ENCODE results near the gene PPIF. TPM values are rescaled to one million over a fixed set of nuclear protein-coding genes. Genes with fewer than 3 reads are reported as not detected.
A peak's percentile ranks its signal among the peaks of the same experiment; 100 is the strongest.
"Not testable (repeated sequence)": the region's sequence is repeated elsewhere in the genome, so short reads cannot be mapped to it uniquely, and the experiment has no call there.

The PPIF gene
- total RNA-seq, 2 donors from 2014 or later, result 102 to 104 TPM

DNA sequence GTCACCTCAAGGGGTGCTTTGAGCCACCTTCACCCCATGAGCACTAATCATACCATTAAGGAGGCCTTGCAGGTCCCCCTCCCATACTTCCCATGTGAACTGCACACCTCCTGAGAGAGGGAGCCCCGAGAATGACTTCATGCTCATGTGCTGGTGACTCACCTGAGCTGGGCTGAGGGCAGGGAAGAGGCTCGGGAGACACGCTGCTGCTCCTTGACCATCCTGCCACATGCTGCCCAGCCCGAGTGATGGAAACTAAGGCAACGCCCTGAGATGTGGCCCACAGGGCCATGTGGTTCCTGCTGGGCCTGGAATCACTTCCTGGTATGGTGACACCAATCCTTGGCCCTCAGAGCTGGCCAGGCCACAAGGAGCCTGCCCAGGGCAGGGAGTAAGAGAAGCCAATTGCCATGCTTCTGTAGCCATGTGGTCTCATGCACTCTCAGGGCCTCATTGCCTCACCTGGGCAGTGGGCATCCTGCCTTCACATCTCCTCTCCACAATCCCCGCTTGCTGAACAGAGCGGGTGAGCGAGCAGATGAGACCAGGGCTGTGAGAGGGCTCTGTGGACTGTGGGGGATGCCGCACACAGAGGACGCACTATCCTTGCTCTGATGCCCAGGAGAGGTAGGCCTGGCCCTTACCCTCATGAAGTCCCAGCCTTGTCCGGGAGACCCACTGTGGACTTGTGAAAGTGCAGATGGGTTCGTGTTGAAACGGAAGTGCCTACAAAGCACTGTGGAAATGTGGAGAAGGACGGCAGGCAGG lies 18.3 kb upstream of the PPIF start:
- H3K9me3 Mint-ChIP-seq, result peaks cover 0 to 2% of the 10 kb centered on the region in 2 donors
- DNase-seq (no peak), ATAC-seq (replicated peaks in 1 of 2) (no peak)
- H3K4me1 Mint-ChIP-seq (ENCODE audit: low read depth), result peaks cover 48% of the 10 kb centered on the region
- no peak overlapping the region for H3K4me3 Mint-ChIP-seq
- H3K27me3 Mint-ChIP-seq (ENCODE audit: low read depth), result no peaks in the 10 kb centered on the region
- peaks cover 1 to 2% of the 10 kb centered on the region in 2 donors for H3K36me3 Mint-ChIP-seq (ENCODE audit: insufficient read depth in 2 of 2)
- no peak overlapping the region for H3K27ac Mint-ChIP-seq

DNA sequence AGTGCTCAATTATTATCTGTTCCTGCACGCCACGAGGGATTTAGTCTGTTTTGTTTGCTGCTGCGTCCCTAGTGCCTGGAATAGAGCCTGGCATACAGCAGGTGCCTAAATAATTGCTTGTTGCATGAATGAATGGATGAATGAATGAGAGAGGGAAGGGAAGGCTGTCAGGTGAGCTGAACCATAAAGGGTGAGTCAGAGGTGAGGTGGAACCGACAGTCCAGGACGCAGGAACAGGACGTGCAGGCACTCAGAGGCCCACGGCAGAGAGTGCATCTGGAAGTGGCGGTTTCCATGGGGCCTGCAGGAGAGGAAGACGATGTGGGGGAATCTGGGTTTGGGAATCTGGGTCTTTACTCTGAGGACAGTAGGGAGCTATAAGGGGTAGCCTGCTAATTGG lies 17.7 kb upstream of the PPIF start:
- Mint-ChIP-seq H3K9me3 (peaks cover 0 to 4% of the 10 kb centered on the region in 2 donors), H3K27me3 (ENCODE audit: low read depth) (no peaks in the 10 kb centered on the region), H3K4me1 (ENCODE audit: low read depth) (peaks cover 48% of the 10 kb centered on the region), H3K4me3 (no peak overlapping the region), H3K36me3 (ENCODE audit: insufficient read depth in 2 of 2) (peaks cover 2 to 3% of the 10 kb centered on the region in 2 donors), H3K27ac (no peak overlapping the region)
- ATAC-seq (replicated peaks in 1 of 2) (no peak), DNase-seq (no peak)

DNA sequence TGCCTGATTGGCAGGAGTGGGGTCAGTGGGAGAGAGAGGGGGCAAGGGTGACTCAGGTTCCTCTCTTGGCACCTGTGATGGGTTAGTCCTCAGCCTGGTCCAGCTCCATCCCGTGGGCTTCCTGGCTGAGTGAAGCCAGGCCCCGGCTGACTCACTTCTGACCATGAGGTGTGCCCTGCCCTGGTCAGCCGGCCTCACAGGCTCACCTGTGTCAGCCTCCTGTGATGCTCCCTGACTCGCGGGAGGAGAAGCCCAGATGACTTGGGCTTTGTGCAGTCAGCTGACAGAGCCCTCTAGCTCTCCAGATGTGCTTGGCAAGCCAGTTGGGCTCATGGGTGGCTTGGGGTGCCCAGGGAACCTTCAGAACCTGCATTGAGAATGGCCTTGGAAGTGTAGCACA lies 16.0 kb upstream of the PPIF start:
- peaks cover 2 to 3% of the 10 kb centered on the region in 2 donors for H3K36me3 Mint-ChIP-seq (ENCODE audit: insufficient read depth in 2 of 2)
- peak in 1 of 2 donors; percentile 29 for DNase-seq
- H3K4me3 Mint-ChIP-seq, result peak overlapping the region; percentile 19 to 67
- peak; percentile 26 to 31 for ATAC-seq (replicated peaks in 1 of 2)
- H3K4me1 Mint-ChIP-seq (ENCODE audit: low read depth), result peaks cover 56% of the 10 kb centered on the region
- H3K27ac Mint-ChIP-seq, result no peak overlapping the region
- H3K9me3 Mint-ChIP-seq, result peaks cover 0 to 4% of the 10 kb centered on the region in 2 donors
- H3K27me3 Mint-ChIP-seq (ENCODE audit: low read depth), result no peaks in the 10 kb centered on the region

DNA sequence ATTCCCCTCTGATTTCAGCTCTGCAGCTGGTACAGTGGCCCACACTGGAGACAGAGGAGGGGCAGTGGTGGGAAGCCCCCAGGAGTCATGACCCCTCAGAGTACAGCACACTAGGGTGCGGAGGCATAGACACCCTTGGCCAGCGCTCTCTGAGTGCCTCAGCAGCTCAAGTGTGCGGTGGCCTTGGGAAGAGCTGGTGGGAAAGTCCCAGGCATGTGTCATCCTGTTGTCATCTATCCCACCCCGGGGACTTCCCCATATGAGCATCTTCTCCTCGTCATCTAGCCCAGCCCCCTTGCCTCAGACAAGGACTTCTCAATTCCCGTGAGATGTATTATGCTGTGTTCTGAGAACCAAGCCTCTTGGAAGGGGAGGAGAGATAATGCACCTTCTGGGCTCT lies 15.6 kb upstream of the PPIF start:
- DNase-seq, result peak; percentile 87 to 92
- H3K4me3 Mint-ChIP-seq, result peak overlapping the region; percentile 19 to 67
- peak; percentile 98 for ATAC-seq (replicated peaks in 1 of 2)
- peaks cover 0 to 4% of the 10 kb centered on the region in 2 donors for H3K9me3 Mint-ChIP-seq
- no peaks in the 10 kb centered on the region for H3K27me3 Mint-ChIP-seq (ENCODE audit: low read depth)
- H3K27ac Mint-ChIP-seq, result peak overlapping the region; percentile 80
- H3K36me3 Mint-ChIP-seq (ENCODE audit: insufficient read depth in 2 of 2), result peaks cover 2 to 3% of the 10 kb centered on the region in 2 donors
- peaks cover 56% of the 10 kb centered on the region for H3K4me1 Mint-ChIP-seq (ENCODE audit: low read depth)

DNA sequence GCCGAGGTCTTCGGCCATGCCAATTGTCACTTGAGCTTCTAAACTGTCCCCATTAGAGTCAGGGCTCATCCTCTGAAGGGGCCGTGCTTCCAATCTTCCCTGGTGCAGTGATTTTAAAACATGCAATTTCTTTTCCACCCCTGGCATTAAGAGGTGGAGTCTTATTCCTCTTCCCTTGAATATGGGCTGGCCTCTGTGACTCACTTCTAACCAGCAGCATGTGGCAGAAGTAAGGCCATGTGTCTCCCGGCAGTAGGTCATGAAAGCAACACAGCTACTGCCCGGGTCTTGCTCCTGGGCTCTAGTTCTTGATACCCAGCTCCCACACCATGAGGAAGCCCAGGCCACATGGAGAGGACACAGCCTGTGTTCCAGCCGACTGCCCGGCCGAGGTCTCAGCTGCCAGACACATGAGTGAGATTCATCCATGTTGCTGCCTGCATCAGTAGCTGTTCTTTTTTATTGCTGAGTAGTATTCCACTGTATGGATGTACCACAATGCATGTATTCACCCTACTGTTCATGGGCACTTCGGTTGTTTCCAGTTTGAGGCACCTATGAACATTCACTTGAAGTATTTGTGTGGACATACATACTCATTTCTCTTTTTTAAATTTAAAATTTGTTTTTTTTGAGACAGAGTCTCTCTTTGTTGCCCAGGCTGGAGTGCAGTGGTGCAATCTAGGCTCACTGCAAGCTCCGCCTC lies 14.5 kb upstream of the PPIF start:
- H3K4me3 Mint-ChIP-seq; H3K27ac Mint-ChIP-seq; H3K9me3 Mint-ChIP-seq; H3K36me3 Mint-ChIP-seq (ENCODE audit: insufficient read depth in 2 of 2); DNase-seq; ATAC-seq (replicated peaks in 1 of 2); H3K27me3 Mint-ChIP-seq (ENCODE audit: low read depth): not testable (repeated sequence)
- H3K4me1 Mint-ChIP-seq (ENCODE audit: low read depth), result peaks cover 56% of the 10 kb centered on the region

DNA sequence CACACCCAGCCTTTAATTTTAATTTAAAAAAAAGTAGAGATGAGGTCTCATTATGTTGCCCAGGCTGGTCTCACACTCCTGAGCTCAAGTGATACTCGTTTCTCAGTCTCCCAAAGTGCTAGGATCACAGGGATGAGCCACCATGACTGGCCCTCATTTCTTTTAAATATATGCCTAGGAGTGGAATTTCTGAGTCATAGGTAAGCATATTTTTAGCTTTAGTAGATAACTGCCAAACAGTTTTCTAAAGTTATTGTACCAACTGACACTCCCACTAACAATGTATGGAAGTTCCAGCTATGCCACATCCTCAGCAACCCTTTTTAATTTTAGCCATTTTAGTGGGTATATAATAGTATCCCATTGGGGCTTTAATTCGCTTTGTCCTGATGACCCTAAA lies 13.8 kb upstream of the PPIF start:
- Mint-ChIP-seq H3K9me3 (peaks cover 2 to 6% of the 10 kb centered on the region in 2 donors), H3K4me1 (ENCODE audit: low read depth) (peaks cover 56% of the 10 kb centered on the region), H3K36me3 (ENCODE audit: insufficient read depth in 2 of 2) (peaks cover 2 to 7% of the 10 kb centered on the region in 2 donors), H3K27me3 (ENCODE audit: low read depth) (no peaks in the 10 kb centered on the region), H3K27ac (peak overlapping the region; percentile 76), H3K4me3 (peak overlapping the region in 1 of 2 donors; percentile 37)
- DNase-seq (no peak), ATAC-seq (replicated peaks in 1 of 2) (no peak)

DNA sequence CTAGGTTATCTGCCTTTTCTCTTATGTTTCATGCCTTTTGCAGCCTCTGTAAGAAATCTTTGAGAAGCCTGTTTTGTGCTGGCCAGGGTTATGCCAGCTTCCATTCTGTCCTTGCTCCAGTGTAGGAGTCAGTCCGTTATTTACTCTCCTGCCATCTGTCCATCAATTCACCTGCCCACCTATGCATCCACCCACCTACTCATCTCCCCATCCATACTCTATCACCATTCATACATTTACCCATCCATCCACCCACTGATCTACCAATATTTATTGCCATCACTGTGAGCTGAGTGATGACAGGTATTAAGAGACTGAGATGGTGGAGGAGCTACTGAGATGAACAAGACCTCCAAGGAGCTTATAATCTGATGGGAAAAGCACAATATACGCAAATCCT lies 12.7 kb upstream of the PPIF start:
- Mint-ChIP-seq H3K4me3 (no peak overlapping the region), H3K9me3 (peaks cover 2 to 6% of the 10 kb centered on the region in 2 donors), H3K36me3 (ENCODE audit: insufficient read depth in 2 of 2) (peaks cover 2 to 7% of the 10 kb centered on the region in 2 donors), H3K27me3 (ENCODE audit: low read depth) (no peaks in the 10 kb centered on the region), H3K4me1 (ENCODE audit: low read depth) (peaks cover 54% of the 10 kb centered on the region), H3K27ac (no peak overlapping the region)
- ATAC-seq (replicated peaks in 1 of 2) (no peak), DNase-seq (no peak)

DNA sequence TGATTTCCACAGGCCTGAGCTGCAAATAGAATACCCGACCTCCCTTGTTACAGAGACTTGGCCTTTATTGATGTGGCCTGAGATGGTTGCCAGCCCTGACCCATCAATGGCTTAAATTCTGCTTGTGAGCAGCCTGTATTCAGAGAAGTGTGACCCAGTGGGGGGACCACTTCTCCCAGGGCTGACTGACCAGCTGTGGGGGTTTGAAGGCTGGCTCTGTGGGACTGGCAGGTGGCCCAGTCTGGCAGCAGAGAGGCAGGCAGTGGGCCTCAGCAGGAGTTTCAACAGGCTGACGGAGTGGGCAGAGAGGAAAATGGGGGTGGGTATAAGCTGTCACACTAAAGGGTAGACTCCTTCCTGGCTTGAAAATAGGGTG lies 12.2 kb upstream of the PPIF start:
- Mint-ChIP-seq H3K27me3 (ENCODE audit: low read depth) (no peaks in the 10 kb centered on the region), H3K9me3 (peaks cover 2 to 6% of the 10 kb centered on the region in 2 donors), H3K4me3 (no peak overlapping the region), H3K36me3 (ENCODE audit: insufficient read depth in 2 of 2) (peaks cover 2 to 7% of the 10 kb centered on the region in 2 donors), H3K27ac (no peak overlapping the region), H3K4me1 (ENCODE audit: low read depth) (peaks cover 51% of the 10 kb centered on the region)
- ATAC-seq (replicated peaks in 1 of 2) (no peak), DNase-seq (no peak)

DNA sequence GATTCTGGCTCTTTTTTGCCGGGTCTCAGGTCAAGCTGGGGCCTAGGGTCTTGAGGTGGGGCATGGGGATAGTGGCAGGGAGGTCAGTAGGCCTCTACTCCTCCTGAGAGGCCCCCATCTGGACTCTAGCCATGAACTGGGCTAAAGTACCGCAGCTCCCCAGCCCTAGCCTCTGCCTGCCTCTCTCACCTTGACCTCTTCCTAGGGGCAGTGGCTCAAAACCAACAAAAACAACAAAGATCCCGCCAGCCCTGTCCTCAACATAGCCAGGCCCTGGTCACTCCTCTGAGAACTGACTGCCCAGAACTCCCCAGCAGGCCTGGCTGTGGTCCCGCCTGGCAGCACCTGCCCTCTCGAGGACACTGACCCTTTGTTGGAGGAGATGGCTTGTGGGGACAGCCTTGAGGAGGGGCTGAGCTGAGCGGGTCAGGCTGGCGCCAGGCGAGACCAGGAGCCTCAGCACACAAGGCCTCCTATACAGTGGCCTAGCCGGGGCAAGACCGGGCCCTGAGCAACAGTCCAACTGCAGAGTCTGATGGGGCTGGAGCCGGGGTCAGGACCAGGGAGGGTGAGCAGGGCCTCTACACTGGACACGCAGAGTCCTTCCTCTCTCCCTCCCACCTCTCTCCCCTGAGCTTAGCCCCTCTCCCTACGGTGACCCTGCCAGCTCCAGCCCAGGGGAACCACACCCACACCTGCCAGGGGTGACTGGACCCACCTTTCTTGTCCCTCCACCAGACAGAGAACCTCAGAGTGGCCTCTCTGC lies 11.6 kb upstream of the PPIF start:
- H3K27me3 Mint-ChIP-seq (ENCODE audit: low read depth), result no peaks in the 10 kb centered on the region
- no peak for ATAC-seq (replicated peaks in 1 of 2)

DNA sequence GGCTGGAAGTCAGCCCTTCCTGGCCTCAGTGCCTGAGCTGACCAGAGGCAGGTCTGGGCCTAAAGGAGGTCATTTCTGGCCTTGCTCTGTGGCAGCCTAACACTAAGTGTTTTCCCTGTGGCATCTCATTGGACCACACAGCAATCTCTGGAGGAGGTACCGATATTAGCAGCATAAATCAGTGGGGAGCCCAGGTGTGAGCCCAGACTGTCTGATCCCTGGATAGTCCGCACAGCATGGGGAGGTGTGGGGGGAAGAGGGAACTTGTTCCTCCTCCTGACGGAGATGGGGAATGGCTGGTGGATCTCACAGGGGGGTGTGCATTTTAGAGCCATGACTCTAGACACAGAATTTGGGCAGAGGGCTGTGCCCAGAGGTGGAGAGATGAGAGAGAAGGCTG lies 11.0 kb upstream of the PPIF start:
- DNase-seq (no peak), ATAC-seq (replicated peaks in 1 of 2) (no peak)
- Mint-ChIP-seq H3K27ac (no peak overlapping the region), H3K36me3 (ENCODE audit: insufficient read depth in 2 of 2) (peaks cover 2 to 7% of the 10 kb centered on the region in 2 donors), H3K9me3 (peaks cover 2 to 6% of the 10 kb centered on the region in 2 donors), H3K27me3 (ENCODE audit: low read depth) (no peaks in the 10 kb centered on the region), H3K4me1 (ENCODE audit: low read depth) (peaks cover 40% of the 10 kb centered on the region), H3K4me3 (no peak overlapping the region)

More for the DNA sequence above, 11.6 kb upstream of the PPIF start:
- Mint-ChIP-seq H3K4me1 (ENCODE audit: low read depth) (peaks cover 47% of the 10 kb centered on the region), H3K4me3 (no peak overlapping the region), H3K9me3 (peaks cover 2 to 6% of the 10 kb centered on the region in 2 donors), H3K36me3 (ENCODE audit: insufficient read depth in 2 of 2) (peaks cover 2 to 7% of the 10 kb centered on the region in 2 donors), H3K27ac (no peak overlapping the region)
- DNase-seq, result no peak

DNA sequence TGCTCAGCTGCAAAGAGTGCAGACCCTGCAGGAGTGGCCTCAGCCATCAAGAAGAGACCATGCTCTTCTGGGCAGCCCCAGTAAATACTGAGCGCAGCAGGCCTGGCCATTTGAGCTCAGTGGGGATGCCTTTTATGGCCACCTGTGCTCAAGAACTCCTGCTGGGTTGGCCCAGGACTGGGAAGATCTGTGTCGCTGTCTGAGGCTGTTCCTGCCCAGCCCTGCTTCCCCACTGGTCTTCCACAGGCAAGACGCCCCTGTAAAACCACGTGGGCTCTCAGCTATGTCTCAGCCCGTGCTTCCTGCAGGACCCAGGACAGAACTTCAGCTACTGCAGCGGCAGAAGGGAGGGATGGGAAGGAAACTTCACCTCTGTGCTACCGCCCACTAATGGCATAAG lies 10.5 kb upstream of the PPIF start:
- H3K4me1 Mint-ChIP-seq (ENCODE audit: low read depth), result peaks cover 36% of the 10 kb centered on the region
- peaks cover 2 to 7% of the 10 kb centered on the region in 2 donors for H3K36me3 Mint-ChIP-seq (ENCODE audit: insufficient read depth in 2 of 2)
- H3K27me3 Mint-ChIP-seq (ENCODE audit: low read depth), result no peaks in the 10 kb centered on the region
- DNase-seq (no peak), ATAC-seq (replicated peaks in 1 of 2) (no peak)
- no peak overlapping the region for H3K4me3 Mint-ChIP-seq
- no peak overlapping the region for H3K27ac Mint-ChIP-seq
- peaks cover 2 to 6% of the 10 kb centered on the region in 2 donors for H3K9me3 Mint-ChIP-seq

DNA sequence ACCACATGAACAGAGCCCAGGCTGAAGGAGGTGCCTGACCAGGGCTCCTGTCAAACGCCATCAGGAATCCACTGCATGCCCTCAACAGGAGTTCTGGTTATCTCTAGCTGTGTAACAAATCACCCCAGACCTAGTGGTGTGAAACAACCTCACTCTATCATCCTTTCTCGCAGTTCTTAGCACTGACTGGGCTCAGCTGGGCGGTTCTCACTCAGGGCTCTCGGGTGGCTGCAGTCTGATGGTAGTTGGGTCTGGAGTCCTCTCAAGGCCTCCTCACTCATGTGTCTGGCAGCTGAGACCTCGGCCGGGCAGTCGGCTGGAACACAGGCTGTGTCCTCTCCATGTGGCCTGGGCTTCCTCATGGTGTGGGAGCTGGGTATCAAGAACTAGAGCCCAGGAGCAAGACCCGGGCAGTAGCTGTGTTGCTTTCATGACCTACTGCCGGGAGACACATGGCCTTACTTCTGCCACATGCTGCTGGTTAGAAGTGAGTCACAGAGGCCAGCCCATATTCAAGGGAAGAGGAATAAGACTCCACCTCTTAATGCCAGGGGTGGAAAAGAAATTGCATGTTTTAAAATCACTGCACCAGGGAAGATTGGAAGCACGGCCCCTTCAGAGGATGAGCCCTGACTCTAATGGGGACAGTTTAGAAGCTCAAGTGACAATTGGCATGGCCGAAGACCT lies 9.3 kb upstream of the PPIF start:
- not testable (repeated sequence) for H3K27ac Mint-ChIP-seq

More for the DNA sequence above, 9.3 kb upstream of the PPIF start:
- H3K36me3 Mint-ChIP-seq (ENCODE audit: insufficient read depth in 2 of 2); H3K27me3 Mint-ChIP-seq (ENCODE audit: low read depth); ATAC-seq (replicated peaks in 1 of 2); H3K4me3 Mint-ChIP-seq; DNase-seq; H3K9me3 Mint-ChIP-seq: not testable (repeated sequence)
- peaks cover 29% of the 10 kb centered on the region for H3K4me1 Mint-ChIP-seq (ENCODE audit: low read depth)
